Eye (tissue), 1 donor: ENCODE measurements around the gene KRTAP10-9.
A peak's percentile ranks its signal among the peaks of the same experiment; 100 is the strongest.
"Not testable (repeated sequence)": the region's sequence is repeated elsewhere in the genome, so short reads cannot be mapped to it uniquely, and the experiment has no call there.

Source experiments
- DNase-seq: peaks from one replicate; pipeline ENCODE4 v3.0.0-alpha.2; 2015

The KRTAP10-9 gene

GRCh38 chr21:44644878-44645277, 18.0 kb downstream of the KRTAP10-9 start:
- DNase-seq, result no peak

GRCh38 chr21:44646366-44647221, 19.7 kb downstream of the KRTAP10-9 start, which contains the start of gene KRTAP10-11:
TSS of gene KRTAP10-11 (plus strand) at chr21:44646414. CDS start at chr21:44646459, 45 bp downstream.
- not testable (repeated sequence) for DNase-seq

- DNase-seq, result peak; percentile 34
These were observed 20.3 kb downstream of the KRTAP10-9 start for GRCh38 chr21:44647222-44647552.

- no peak for DNase-seq
These were observed 21.8 kb downstream of the KRTAP10-9 start for GRCh38 chr21:44648557-44649311.

- no peak for DNase-seq
These were observed 22.7 kb downstream of the KRTAP10-9 start for GRCh38 chr21:44649521-44650100.

GRCh38 chr21:44650265-44650972, 23.5 kb downstream of the KRTAP10-9 start:
- DNase-seq, result no peak

GRCh38 chr21:44650973-44651675, 24.2 kb downstream of the KRTAP10-9 start:
- DNase-seq, result no peak

GRCh38 chr21:44653123-44653522, 26.2 kb downstream of the KRTAP10-9 start:
- DNase-seq, result no peak

GRCh38 chr21:44653656-44654575, 27.0 kb downstream of the KRTAP10-9 start:
- no peak for DNase-seq

- no peak for DNase-seq
These were observed 27.8 kb downstream of the KRTAP10-9 start, which contains the start of gene KRTAP12-4 for GRCh38 chr21:44654576-44655175. TSS of gene KRTAP12-4 (minus strand) at chr21:44654659. CDS start at chr21:44654614, 45 bp downstream.

GRCh38 chr21:44656868-44657267, 30.0 kb downstream of the KRTAP10-9 start:
- DNase-seq, result no peak

- DNase-seq, result no peak
These were observed 31.0 kb downstream of the KRTAP10-9 start, which contains the start of gene KRTAP12-3 for GRCh38 chr21:44657635-44658540. TSS of gene KRTAP12-3 (plus strand) at chr21:44657932. CDS start at chr21:44657980, 48 bp downstream.

- DNase-seq, result no peak
These were observed 31.6 kb downstream of the KRTAP10-9 start for GRCh38 chr21:44658541-44658910.

GRCh38 chr21:44658913-44659595, 32.2 kb downstream of the KRTAP10-9 start:
- DNase-seq, result no peak

GRCh38 chr21:44661567-44661966, 34.7 kb downstream of the KRTAP10-9 start:
- not testable (repeated sequence) for DNase-seq

GRCh38 chr21:44664691-44665090, 37.8 kb downstream of the KRTAP10-9 start:
- no peak for DNase-seq

GRCh38 chr21:44666401-44667320, 39.8 kb downstream of the KRTAP10-9 start, which contains the start of gene KRTAP12-2:
TSS of gene KRTAP12-2 (minus strand) at chr21:44666927. CDS start at chr21:44666886, 41 bp downstream.
- DNase-seq, result no peak
